Endothelial cell of hepatic sinusoid (primary cell): ENCODE measurements around the gene ANKRD33B.
"Not testable (repeated sequence)": the region's sequence is repeated elsewhere in the genome, so short reads cannot be mapped to it uniquely, and the experiment has no call there.

Source experiments
- in situ Hi-C: cut with HindIII; loops from 2 replicates; pipeline ENCODE4 v1.10.0; 2017; ENCODE audit warnings: low sequenced_read_pairs

Gene ANKRD33B

GRCh38 chr5:10653751-10654400, 90.0 kb downstream of the ANKRD33B start:
- in situ Hi-C loops: no loop called here

- in situ Hi-C loops: no loop called here
These were observed 90.7 kb downstream of the ANKRD33B start for GRCh38 chr5:10654566-10654965.

GRCh38 chr5:10655161-10655971, 91.5 kb downstream of the ANKRD33B start:
- in situ Hi-C loops: no loop called here

GRCh38 chr5:10655972-10656830, 92.3 kb downstream of the ANKRD33B start:
- in situ Hi-C loops: no loop called here

GRCh38 chr5:10658265-10658664, 94.4 kb downstream of the ANKRD33B start:
- in situ Hi-C loops: no loop called here

GRCh38 chr5:10660135-10660534, 96.3 kb downstream of the ANKRD33B start:
- in situ Hi-C loops: no loop called here

GRCh38 chr5:10660720-10661387, 97.0 kb downstream of the ANKRD33B start:
- in situ Hi-C loops: no loop called here

GRCh38 chr5:10661401-10661800, 97.5 kb downstream of the ANKRD33B start:
- in situ Hi-C loops: no loop called here

- in situ Hi-C loops: no loop called here
These were observed 98.2 kb downstream of the ANKRD33B start for GRCh38 chr5:10662083-10662482.

GRCh38 chr5:10662661-10663488, 99.0 kb downstream of the ANKRD33B start:
- in situ Hi-C loops: no loop called here

GRCh38 chr5:10663489-10664179, 99.8 kb downstream of the ANKRD33B start:
- in situ Hi-C loops: no loop called here

GRCh38 chr5:10664180-10664769, 100.4 kb downstream of the ANKRD33B start:
- in situ Hi-C loops: not testable (repeated sequence)

- in situ Hi-C loops: no loop called here
These were observed 101.9 kb downstream of the ANKRD33B start for GRCh38 chr5:10665799-10666198.

- in situ Hi-C loops: no loop called here
These were observed 102.8 kb downstream of the ANKRD33B start for GRCh38 chr5:10666531-10667299.

GRCh38 chr5:10667431-10668057, 103.7 kb downstream of the ANKRD33B start:
- in situ Hi-C loops: no loop called here

GRCh38 chr5:10668697-10669096, 104.8 kb downstream of the ANKRD33B start:
- in situ Hi-C loops: no loop called here

- in situ Hi-C loops: no loop called here
These were observed 106.1 kb downstream of the ANKRD33B start for GRCh38 chr5:10669983-10670382.
